IMR-90 (cell line): ENCODE measurements around the gene TFCP2. TPM values are rescaled to one million over a fixed set of nuclear protein-coding genes. Genes with fewer than 3 reads are reported as not detected.

ENCODE experiments used
- ATAC-seq: fragments of 200-7000 bp; cut with Tn5 transposase; 2 replicates; pipeline ENCODE4 v1.9.1; 2020; ENCODE audit warnings: low read depth, mild to moderate bottlenecking, moderate library complexity
- BruUV-seq: library from RNA; stranded (reverse); fragments of 400-500 nt; replicated peaks from 2 replicates; lab custom pipeline; 2021; lab: Mats Ljungman, UMichigan
- CTCF ChIA-PET: fragments of 300-600 bp; formaldehyde crosslinking; extraction: SDS; loops from one replicate; lab custom pipeline; 2021; ENCODE audit warnings: antibody characterized with exemption; lab: Yijun Ruan, JAX
- POLR2A ChIA-PET: fragments of 300-600 bp; sonication (Branson Sonifier 250); formaldehyde crosslinking; loops from one replicate; lab custom pipeline; 2022; ENCODE audit warnings: antibody characterized with exemption; ENCODE audit not compliant: unreplicated experiment; lab: Charles Lee
- DNase-seq: peaks from one replicate; pipeline ENCODE4 v3.0.0; 2013
- H2AFZ ChIP-seq: replicated peaks from 2 replicates; pipeline ENCODE3; 2013; ENCODE audit warnings: low read length, mild to moderate bottlenecking; ENCODE audit not compliant: poor library complexity
- H2AK5ac ChIP-seq: 2 replicates; pipeline ENCODE4 v1.6.1; 2013; ENCODE audit warnings: low read depth, low read length, inconsistent platforms
- H2AK9ac ChIP-seq: replicated peaks from 2 replicates; pipeline ENCODE3; 2013; ENCODE audit warnings: mild to moderate bottlenecking, low read depth, low read length, moderate library complexity; ENCODE audit not compliant: poor library complexity
- H2BK120ac ChIP-seq: 2 replicates; pipeline ENCODE4 v1.6.1; 2013; ENCODE audit warnings: low read depth, low read length, inconsistent platforms
- H2BK15ac ChIP-seq: 3 replicates; pipeline ENCODE4 v1.6.1; 2013; ENCODE audit warnings: low read depth, low read length, inconsistent platforms
- H2BK20ac ChIP-seq: 2 replicates; pipeline ENCODE4 v1.6.1; 2013; ENCODE audit warnings: low read depth, mild to moderate bottlenecking, inconsistent platforms, low read length, moderate library complexity
- H2BK5ac ChIP-seq: 2 replicates; pipeline ENCODE4 v1.6.1; 2013; ENCODE audit warnings: mild to moderate bottlenecking, low read depth, low read length, inconsistent platforms; ENCODE audit not compliant: poor library complexity, severe bottlenecking
- H3K14ac ChIP-seq: replicated peaks from 2 replicates; pipeline ENCODE4 v1.6.1; 2013; ENCODE audit warnings: low read depth, low read length, inconsistent platforms
- H3K18ac ChIP-seq: 2 replicates; pipeline ENCODE4 v1.6.1; 2013; ENCODE audit warnings: low read depth, low read length, control low read depth
- H3K23ac ChIP-seq: 2 replicates; pipeline ENCODE4 v1.6.1; 2013; ENCODE audit warnings: low read depth, low read length, inconsistent platforms
- H3K27ac ChIP-seq: 2 replicates; pipeline ENCODE4 v1.5.1; 2013; ENCODE audit warnings: mild to moderate bottlenecking, control low read depth, low read length; ENCODE audit not compliant: insufficient read depth
- H3K27me3 ChIP-seq: 2 replicates; pipeline ENCODE4 v1.6.1; 2013; ENCODE audit warnings: low read length; ENCODE audit not compliant: control insufficient read depth, insufficient read depth
- H3K36me3 ChIP-seq: 2 replicates; pipeline ENCODE4 v1.6.1; 2013; ENCODE audit warnings: low read length, mixed read lengths; ENCODE audit not compliant: control insufficient read depth, insufficient read depth
- H3K4ac ChIP-seq: 2 replicates; pipeline ENCODE4 v1.6.1; 2013; ENCODE audit warnings: low read depth, low read length, inconsistent platforms
- H3K4me1 ChIP-seq: 2 replicates; pipeline ENCODE4 v1.6.1; 2013; ENCODE audit warnings: low read length, mixed read lengths; ENCODE audit not compliant: control insufficient read depth, insufficient read depth
- H3K4me2 ChIP-seq: 2 replicates; pipeline ENCODE4 v1.6.1; 2013; ENCODE audit warnings: low read depth, mild to moderate bottlenecking, control low read depth, low read length, moderate library complexity
- H3K4me3 ChIP-seq: 2 replicates; pipeline ENCODE4 v1.5.1; 2013; ENCODE audit warnings: low read depth, mild to moderate bottlenecking, control low read depth, low read length, moderate library complexity; ENCODE audit not compliant: insufficient read depth
- H3K56ac ChIP-seq: 2 replicates; pipeline ENCODE4 v1.6.1; 2013; ENCODE audit warnings: low read length, inconsistent platforms; ENCODE audit not compliant: insufficient read depth; ENCODE audit errors: extremely low read depth
- H3K79me1 ChIP-seq, 2 experiments: 2 replicates each; pipeline ENCODE4 v1.6.1; 2013; ENCODE audit warnings: low read length in 2 of 2, inconsistent platforms in 1 of 2, low read depth in 1 of 2
- H3K9ac ChIP-seq: 2 replicates; pipeline ENCODE4 v1.6.1; 2013; ENCODE audit warnings: low read depth, low read length, control low read depth
- H3K9me1 ChIP-seq: 2 replicates; pipeline ENCODE4 v1.6.1; 2013; ENCODE audit warnings: low read length, inconsistent platforms; ENCODE audit not compliant: insufficient read depth
- H3K9me3 ChIP-seq: 2 replicates; pipeline ENCODE4 v1.6.1; 2013; ENCODE audit warnings: low read length; ENCODE audit not compliant: control insufficient read depth, insufficient read depth
- H4K20me1 ChIP-seq: 2 replicates; pipeline ENCODE4 v1.6.1; 2013; ENCODE audit warnings: low read length, inconsistent platforms; ENCODE audit not compliant: insufficient read depth
- H4K5ac ChIP-seq: 2 replicates; pipeline ENCODE4 v1.6.1; 2013; ENCODE audit warnings: mild to moderate bottlenecking, low read depth, low read length, control low read depth
- H4K8ac ChIP-seq, 2 experiments: 2 replicates each; pipeline ENCODE4 v1.6.1; 2013; ENCODE audit warnings: low read depth in 2 of 2, low read length in 2 of 2, control low read depth in 1 of 2, inconsistent platforms in 1 of 2
- H4K91ac ChIP-seq: 2 replicates; pipeline ENCODE4 v1.6.1; 2013; ENCODE audit warnings: low read depth, low read length, inconsistent platforms; ENCODE audit not compliant: insufficient read depth
- BHLHE40 ChIP-seq: fragments of 150-350 bp; IDR thresholded peaks from 2 replicates; pipeline ENCODE4 v1.6.1; 2016; ENCODE audit warnings: mild to moderate bottlenecking, low read depth, low read length
- CEBPB ChIP-seq: IDR thresholded peaks from 2 replicates; pipeline ENCODE4 v1.6.1; 2012; ENCODE audit warnings: low read depth, low read length, improper control_type of control experiment
- CHD1 ChIP-seq: IDR thresholded peaks from 2 replicates; pipeline ENCODE4 v1.6.1; 2012; ENCODE audit warnings: low read depth, low read length, improper control_type of control experiment
- CTCF ChIP-seq: conservative IDR thresholded peaks from 2 replicates; pipeline ENCODE4 v1.5.1; 2012; ENCODE audit warnings: mild to moderate bottlenecking, low read depth, low read length, improper control_type of control experiment
- MAFK ChIP-seq: IDR thresholded peaks from 2 replicates; pipeline ENCODE4 v1.6.1; 2012; ENCODE audit warnings: low read depth, low read length, improper control_type of control experiment
- MAZ ChIP-seq: IDR thresholded peaks from 2 replicates; pipeline ENCODE4 v1.6.1; 2012; ENCODE audit warnings: low read depth, mild to moderate bottlenecking, low read length, improper control_type of control experiment, moderate library complexity, borderline replicate concordance
- MXI1 ChIP-seq: IDR thresholded peaks from 2 replicates; pipeline ENCODE4 v1.6.1; 2012; ENCODE audit warnings: low read depth, mild to moderate bottlenecking, low read length, moderate library complexity, borderline replicate concordance
- NFE2L2 ChIP-seq: fragments of 150-350 bp; IDR thresholded peaks from 2 replicates; pipeline ENCODE4 v1.6.1; 2016; ENCODE audit warnings: low read depth, mild to moderate bottlenecking, low read length
- POLR2A ChIP-seq: IDR thresholded peaks from 2 replicates; pipeline ENCODE4 v1.6.1; 2012; ENCODE audit warnings: mild to moderate bottlenecking, low read depth, low read length
- RAD21 ChIP-seq: IDR thresholded peaks from 2 replicates; pipeline ENCODE4 v1.6.1; 2012; ENCODE audit warnings: low read length, improper control_type of control experiment
- RCOR1 ChIP-seq: IDR thresholded peaks from 2 replicates; pipeline ENCODE4 v1.6.1; 2012; ENCODE audit warnings: mild to moderate bottlenecking, low read length, improper control_type of control experiment; ENCODE audit not compliant: insufficient replicate concordance
- RFX5 ChIP-seq: IDR thresholded peaks from 2 replicates; pipeline ENCODE4 v1.8.0; 2012; ENCODE audit warnings: low read depth, mild to moderate bottlenecking, low read length, moderate library complexity
- SMC3 ChIP-seq: fragments of 150-350 bp; IDR thresholded peaks from 2 replicates; pipeline ENCODE4 v1.6.1; 2016; ENCODE audit warnings: low read depth, mild to moderate bottlenecking, antibody characterized with exemption, low read length, moderate library complexity
- WGBS, 2 experiments: methylation state at CpG; one replicate each; pipeline versions ENCODE4 v1.1.5 to v1.1.7; 2013; ENCODE audit warnings: missing lambda C conversion rate in 2 of 2; ENCODE audit not compliant: insufficient read length in 1 of 2; ENCODE audit errors: extremely low coverage in 2 of 2; 5-methylcytosine and 5-hydroxymethylcytosine counted together
- dilution Hi-C: fragments of 300-500 bp; cut with HindIII; formaldehyde crosslinking; loops from one replicate; pipeline ENCODE4 v1.14.3; 2018; ENCODE audit warnings: low sequenced_read_pairs; ENCODE audit not compliant: unreplicated experiment
- in situ Hi-C: fragments of 300-500 bp; cut with MboI; formaldehyde crosslinking; loops from 3 replicates; pipeline ENCODE4 v1.14.3; 2019; ENCODE audit warnings: low sequenced_read_pairs, inconsistent platforms, mixed read lengths
- intact Hi-C: fragments of 100-400 bp; cut with micrococcal nuclease; formaldehyde crosslinking; loops from 2 replicates; pipeline ENCODE4 v1.10.0; 2022
- polyA plus RNA-seq, 3 experiments: library from polyadenylated mRNA; depleted of rRNA; stranded (reverse); fragments of >200 nt; gene quantifications; 2 replicates each; pipeline ENCODE4 v1.2.3, GENCODE V29; 2012; ENCODE audit warnings: low replicate concordance in 1 of 3
- total RNA-seq: library from RNA; depleted of rRNA; stranded (reverse); fragments of >200 nt; gene quantifications from 2 replicates; pipeline ENCODE4 v1.2.3, GENCODE V29; 2012
- TF ChIP-seq, protein P1 (sequence below): fragments of 150-350 bp; IDR thresholded peaks from 2 replicates; pipeline ENCODE4 v1.6.1; 2016; ENCODE audit warnings: low read depth, mild to moderate bottlenecking, low read length, moderate library complexity, borderline replicate concordance
- TF ChIP-seq, protein P2 (sequence below): fragments of 150-350 bp; IDR thresholded peaks from 2 replicates; pipeline ENCODE4 v1.6.1; 2017; ENCODE audit warnings: mild to moderate bottlenecking, antibody characterized with exemption, low read length, low read depth

TFCP2 gene
- total and polyA plus RNA-seq, 2 of the 4 experiments (the other 2 are of a cell fraction), result 10.0 to 15.4 TPM

GRCh38 chr12:51197736-51198567 lies 25.0 kb upstream of the TFCP2 start:
- dilution Hi-C loops, result no loop called here
- Histone ChIP-seq H3K27me3 (no peaks in the 10 kb centered on the region), H3K36me3 (peaks cover 4% of the 10 kb centered on the region; the same call in 1 of the 2 replicates), H3K9me1 (no peaks in the 10 kb centered on the region), H3K56ac (no peak overlapping the region), H3K27ac (no peak overlapping the region), H3K4me3 (no peak overlapping the region), H2AFZ (no peak overlapping the region), H2AK5ac (no peak overlapping the region), H4K20me1 (no peaks in the 10 kb centered on the region), H2BK15ac (no peak overlapping the region), H4K91ac (no peak overlapping the region), H2BK5ac (no peak overlapping the region), H4K8ac (no peak overlapping the region), H3K23ac (no peak overlapping the region), H3K18ac (no peak overlapping the region), H3K14ac (no peak overlapping the region), H3K4me1 (no peaks in the 10 kb centered on the region), H3K4me2 (no peak overlapping the region), H2BK120ac (no peak overlapping the region), H3K9me3 (no peaks in the 10 kb centered on the region), H2BK20ac (no peak overlapping the region), H2AK9ac (no peak overlapping the region), H3K79me1 (no peaks in the 10 kb centered on the region), H3K9ac (no peak overlapping the region), H4K5ac (no peak overlapping the region), H3K4ac (no peak overlapping the region)
- intact Hi-C loops, result no loop called here
- no TSS peak for BruUV-seq
- 93% methylated on average over 21 of the region's 38 CpGs; no CpG with 5 or more reads in 1 of the 2 experiments for WGBS, 2 experiments
- TF ChIP-seq NFE2L2 (no peak), CTCF (no peak), CHD1 (no peak), RAD21 (no peak), SMC3 (no peak), MXI1 (no peak), CEBPB (no peak), BHLHE40 (no peak), RCOR1 (no peak), RFX5 (no peak), MAZ (no peak), MAFK (no peak), POLR2A (no peak)
- TF ChIP-seq, protein P1, sequence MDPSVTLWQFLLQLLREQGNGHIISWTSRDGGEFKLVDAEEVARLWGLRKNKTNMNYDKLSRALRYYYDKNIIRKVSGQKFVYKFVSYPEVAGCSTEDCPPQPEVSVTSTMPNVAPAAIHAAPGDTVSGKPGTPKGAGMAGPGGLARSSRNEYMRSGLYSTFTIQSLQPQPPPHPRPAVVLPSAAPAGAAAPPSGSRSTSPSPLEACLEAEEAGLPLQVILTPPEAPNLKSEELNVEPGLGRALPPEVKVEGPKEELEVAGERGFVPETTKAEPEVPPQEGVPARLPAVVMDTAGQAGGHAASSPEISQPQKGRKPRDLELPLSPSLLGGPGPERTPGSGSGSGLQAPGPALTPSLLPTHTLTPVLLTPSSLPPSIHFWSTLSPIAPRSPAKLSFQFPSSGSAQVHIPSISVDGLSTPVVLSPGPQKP, result no peak
- TF ChIP-seq, protein P2, sequence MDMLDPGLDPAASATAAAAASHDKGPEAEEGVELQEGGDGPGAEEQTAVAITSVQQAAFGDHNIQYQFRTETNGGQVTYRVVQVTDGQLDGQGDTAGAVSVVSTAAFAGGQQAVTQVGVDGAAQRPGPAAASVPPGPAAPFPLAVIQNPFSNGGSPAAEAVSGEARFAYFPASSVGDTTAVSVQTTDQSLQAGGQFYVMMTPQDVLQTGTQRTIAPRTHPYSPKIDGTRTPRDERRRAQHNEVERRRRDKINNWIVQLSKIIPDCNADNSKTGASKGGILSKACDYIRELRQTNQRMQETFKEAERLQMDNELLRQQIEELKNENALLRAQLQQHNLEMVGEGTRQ, result no peak
- ATAC-seq (no peak), DNase-seq (no peak)
- CTCF ChIA-PET, result no interaction called here
- POLR2A ChIA-PET, result no interaction called here
- in situ Hi-C loops, result no loop called here
